ENCODE data around the gene SPAG16. TPM values are rescaled to one million over a fixed set of nuclear protein-coding genes. Genes with fewer than 3 reads are reported as not detected.

The SPAG16 gene
- polyA plus RNA-seq, 1 of the 3 experiments (the other 2 are of a cell fraction) = 29.5 TPM

DNA sequence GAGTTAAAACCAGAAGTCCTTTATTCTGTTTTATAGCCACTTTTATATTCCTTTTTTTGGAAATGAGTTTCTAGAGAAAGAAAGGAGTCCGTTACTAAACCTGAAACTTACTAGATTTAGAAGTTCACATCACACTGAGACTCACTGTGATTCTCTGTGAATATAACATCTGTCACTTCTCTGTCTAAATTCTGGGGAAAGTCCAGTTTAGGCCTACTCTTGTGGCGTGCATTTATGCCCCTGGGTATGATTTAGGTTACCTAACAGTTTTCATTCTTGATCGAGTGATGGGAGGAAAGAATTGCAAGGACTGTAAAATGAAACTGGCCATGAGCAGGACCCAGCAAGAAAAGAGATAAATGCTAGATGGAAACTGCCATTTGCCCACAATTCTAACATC lies 449.6 kb downstream of the SPAG16 start:
- no peak for TF ChIP-seq NFIC (IDR thresholded peaks at IDR 0.05; ENCODE audit: borderline replicate concordance)
- TF ChIP-seq, protein P1, sequence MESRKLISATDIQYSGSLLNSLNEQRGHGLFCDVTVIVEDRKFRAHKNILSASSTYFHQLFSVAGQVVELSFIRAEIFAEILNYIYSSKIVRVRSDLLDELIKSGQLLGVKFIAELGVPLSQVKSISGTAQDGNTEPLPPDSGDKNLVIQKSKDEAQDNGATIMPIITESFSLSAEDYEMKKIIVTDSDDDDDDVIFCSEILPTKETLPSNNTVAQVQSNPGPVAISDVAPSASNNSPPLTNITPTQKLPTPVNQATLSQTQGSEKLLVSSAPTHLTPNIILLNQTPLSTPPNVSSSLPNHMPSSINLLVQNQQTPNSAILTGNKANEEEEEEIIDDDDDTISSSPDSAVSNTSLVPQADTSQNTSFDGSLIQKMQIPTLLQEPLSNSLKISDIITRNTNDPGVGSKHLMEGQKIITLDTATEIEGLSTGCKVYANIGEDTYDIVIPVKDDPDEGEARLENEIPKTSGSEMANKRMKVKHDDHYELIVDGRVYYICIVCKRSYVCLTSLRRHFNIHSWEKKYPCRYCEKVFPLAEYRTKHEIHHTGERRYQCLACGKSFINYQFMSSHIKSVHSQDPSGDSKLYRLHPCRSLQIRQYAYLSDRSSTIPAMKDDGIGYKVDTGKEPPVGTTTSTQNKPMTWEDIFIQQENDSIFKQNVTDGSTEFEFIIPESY (IDR thresholded peaks at IDR 0.05; ENCODE audit: borderline replicate concordance, low read depth) = no peak
- TF ChIP-seq, protein P2, sequence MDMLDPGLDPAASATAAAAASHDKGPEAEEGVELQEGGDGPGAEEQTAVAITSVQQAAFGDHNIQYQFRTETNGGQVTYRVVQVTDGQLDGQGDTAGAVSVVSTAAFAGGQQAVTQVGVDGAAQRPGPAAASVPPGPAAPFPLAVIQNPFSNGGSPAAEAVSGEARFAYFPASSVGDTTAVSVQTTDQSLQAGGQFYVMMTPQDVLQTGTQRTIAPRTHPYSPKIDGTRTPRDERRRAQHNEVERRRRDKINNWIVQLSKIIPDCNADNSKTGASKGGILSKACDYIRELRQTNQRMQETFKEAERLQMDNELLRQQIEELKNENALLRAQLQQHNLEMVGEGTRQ (IDR thresholded peaks at IDR 0.05; ENCODE audit: borderline replicate concordance, low read depth, low read length) = no peak
- no peak for TF ChIP-seq SMC3 (IDR thresholded peaks at IDR 0.05; ENCODE audit: low read depth, low read length)
- no peak for TF ChIP-seq RAD21 (IDR thresholded peaks at IDR 0.05; ENCODE audit: low read length)
- no peak for TF ChIP-seq POLR2AphosphoS5 (IDR thresholded peaks at IDR 0.05; ENCODE audit: low read depth, low read length)
- TF ChIP-seq, protein P3, sequence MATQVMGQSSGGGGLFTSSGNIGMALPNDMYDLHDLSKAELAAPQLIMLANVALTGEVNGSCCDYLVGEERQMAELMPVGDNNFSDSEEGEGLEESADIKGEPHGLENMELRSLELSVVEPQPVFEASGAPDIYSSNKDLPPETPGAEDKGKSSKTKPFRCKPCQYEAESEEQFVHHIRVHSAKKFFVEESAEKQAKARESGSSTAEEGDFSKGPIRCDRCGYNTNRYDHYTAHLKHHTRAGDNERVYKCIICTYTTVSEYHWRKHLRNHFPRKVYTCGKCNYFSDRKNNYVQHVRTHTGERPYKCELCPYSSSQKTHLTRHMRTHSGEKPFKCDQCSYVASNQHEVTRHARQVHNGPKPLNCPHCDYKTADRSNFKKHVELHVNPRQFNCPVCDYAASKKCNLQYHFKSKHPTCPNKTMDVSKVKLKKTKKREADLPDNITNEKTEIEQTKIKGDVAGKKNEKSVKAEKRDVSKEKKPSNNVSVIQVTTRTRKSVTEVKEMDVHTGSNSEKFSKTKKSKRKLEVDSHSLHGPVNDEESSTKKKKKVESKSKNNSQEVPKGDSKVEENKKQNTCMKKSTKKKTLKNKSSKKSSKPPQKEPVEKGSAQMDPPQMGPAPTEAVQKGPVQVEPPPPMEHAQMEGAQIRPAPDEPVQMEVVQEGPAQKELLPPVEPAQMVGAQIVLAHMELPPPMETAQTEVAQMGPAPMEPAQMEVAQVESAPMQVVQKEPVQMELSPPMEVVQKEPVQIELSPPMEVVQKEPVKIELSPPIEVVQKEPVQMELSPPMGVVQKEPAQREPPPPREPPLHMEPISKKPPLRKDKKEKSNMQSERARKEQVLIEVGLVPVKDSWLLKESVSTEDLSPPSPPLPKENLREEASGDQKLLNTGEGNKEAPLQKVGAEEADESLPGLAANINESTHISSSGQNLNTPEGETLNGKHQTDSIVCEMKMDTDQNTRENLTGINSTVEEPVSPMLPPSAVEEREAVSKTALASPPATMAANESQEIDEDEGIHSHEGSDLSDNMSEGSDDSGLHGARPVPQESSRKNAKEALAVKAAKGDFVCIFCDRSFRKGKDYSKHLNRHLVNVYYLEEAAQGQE (IDR thresholded peaks at IDR 0.05; ENCODE audit: low read depth, low read length) = no peak
- TF ChIP-seq GATA2 (CRISPR knock-in tag; IDR thresholded peaks at IDR 0.05) = no peak
- no peak for TF ChIP-seq TEAD4 (IDR thresholded peaks at IDR 0.05; ENCODE audit: borderline replicate concordance, insufficient read depth)
- TF ChIP-seq, protein P4, sequence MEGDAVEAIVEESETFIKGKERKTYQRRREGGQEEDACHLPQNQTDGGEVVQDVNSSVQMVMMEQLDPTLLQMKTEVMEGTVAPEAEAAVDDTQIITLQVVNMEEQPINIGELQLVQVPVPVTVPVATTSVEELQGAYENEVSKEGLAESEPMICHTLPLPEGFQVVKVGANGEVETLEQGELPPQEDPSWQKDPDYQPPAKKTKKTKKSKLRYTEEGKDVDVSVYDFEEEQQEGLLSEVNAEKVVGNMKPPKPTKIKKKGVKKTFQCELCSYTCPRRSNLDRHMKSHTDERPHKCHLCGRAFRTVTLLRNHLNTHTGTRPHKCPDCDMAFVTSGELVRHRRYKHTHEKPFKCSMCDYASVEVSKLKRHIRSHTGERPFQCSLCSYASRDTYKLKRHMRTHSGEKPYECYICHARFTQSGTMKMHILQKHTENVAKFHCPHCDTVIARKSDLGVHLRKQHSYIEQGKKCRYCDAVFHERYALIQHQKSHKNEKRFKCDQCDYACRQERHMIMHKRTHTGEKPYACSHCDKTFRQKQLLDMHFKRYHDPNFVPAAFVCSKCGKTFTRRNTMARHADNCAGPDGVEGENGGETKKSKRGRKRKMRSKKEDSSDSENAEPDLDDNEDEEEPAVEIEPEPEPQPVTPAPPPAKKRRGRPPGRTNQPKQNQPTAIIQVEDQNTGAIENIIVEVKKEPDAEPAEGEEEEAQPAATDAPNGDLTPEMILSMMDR (IDR thresholded peaks at IDR 0.05) = no peak
- no peak for TF ChIP-seq RXRA (IDR thresholded peaks at IDR 0.05; ENCODE audit: borderline replicate concordance, low read depth)
- no peak for TF ChIP-seq GABPA (IDR thresholded peaks at IDR 0.05; ENCODE audit: low read depth)
- TF ChIP-seq JUND (IDR thresholded peaks at IDR 0.05) = no peak
- TF ChIP-seq MXI1 (IDR thresholded peaks at IDR 0.05; ENCODE audit: low read depth, low read length) = no peak
- TF ChIP-seq MEF2A (IDR thresholded peaks at IDR 0.05; ENCODE audit: borderline replicate concordance, low read depth) = no peak
- TF ChIP-seq FOXM1 (IDR thresholded peaks at IDR 0.05; ENCODE audit: low read depth) = no peak
- no peak for TF ChIP-seq TAF1 (IDR thresholded peaks at IDR 0.05; ENCODE audit: borderline replicate concordance, low read depth, low read length)
- no peak for TF ChIP-seq EP300 (IDR thresholded peaks at IDR 0.05; ENCODE audit: borderline replicate concordance in 1 of 2, low read depth in 1 of 2, low read length in 1 of 2)
- H3K4me1 ChIP-seq (ENCODE audit: control insufficient read depth in 1 of 2, insufficient read depth in 2 of 2, low read depth in 1 of 2, low read length in 1 of 2) = no peaks in the 10 kb centered on the region
- CTCF ChIA-PET = no interaction called here
- H3F3A ChIP-seq (replicated peaks; ENCODE audit: insufficient read depth) = no peaks in the 10 kb centered on the region
- H3K79me2 ChIP-seq (ENCODE audit: insufficient read depth) = no peaks in the 10 kb centered on the region
- no peaks in the 10 kb centered on the region for H3K36me3 ChIP-seq (replicated peaks in 1 of 2; ENCODE audit: control insufficient read depth in 1 of 2, insufficient read depth in 2 of 2, low read length in 1 of 2)
- H3K9me2 ChIP-seq = no peaks in the 10 kb centered on the region
- POLR2A ChIA-PET = no interaction called here
- no peak overlapping the region for H2AFZ ChIP-seq (ENCODE audit: low read depth)
- 22% methylated on average over 3 of the region's 3 CpGs for WGBS (ENCODE audit: low lambda C conversion rate)
- no peak for DNase-seq
- no peak overlapping the region for H3K27ac ChIP-seq (ENCODE audit: low read depth in 2 of 2, low read length in 1 of 2)
- H3K27me3 ChIP-seq (ENCODE audit: insufficient read depth) = no peaks in the 10 kb centered on the region
- H3K9me3 ChIP-seq = no peaks in the 10 kb centered on the region
- no peaks in the 10 kb centered on the region for H4K20me1 ChIP-seq (ENCODE audit: insufficient read depth)
- H3K4me2 ChIP-seq = no peak overlapping the region
- H3K4me3 ChIP-seq (ENCODE audit: low read depth in 2 of 2, low read length in 1 of 2) = no peak overlapping the region
- no peak overlapping the region for H3K9ac ChIP-seq
